ENCODE measurements around the gene CACNG7.
A peak's percentile ranks its signal among the peaks of the same experiment; 100 is the strongest.
"Not testable (repeated sequence)": the region's sequence is repeated elsewhere in the genome, so short reads cannot be mapped to it uniquely, and the experiment has no call there.

The CACNG7 gene, protein sequence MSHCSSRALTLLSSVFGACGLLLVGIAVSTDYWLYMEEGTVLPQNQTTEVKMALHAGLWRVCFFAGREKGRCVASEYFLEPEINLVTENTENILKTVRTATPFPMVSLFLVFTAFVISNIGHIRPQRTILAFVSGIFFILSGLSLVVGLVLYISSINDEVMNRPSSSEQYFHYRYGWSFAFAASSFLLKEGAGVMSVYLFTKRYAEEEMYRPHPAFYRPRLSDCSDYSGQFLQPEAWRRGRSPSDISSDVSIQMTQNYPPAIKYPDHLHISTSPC

DNA sequence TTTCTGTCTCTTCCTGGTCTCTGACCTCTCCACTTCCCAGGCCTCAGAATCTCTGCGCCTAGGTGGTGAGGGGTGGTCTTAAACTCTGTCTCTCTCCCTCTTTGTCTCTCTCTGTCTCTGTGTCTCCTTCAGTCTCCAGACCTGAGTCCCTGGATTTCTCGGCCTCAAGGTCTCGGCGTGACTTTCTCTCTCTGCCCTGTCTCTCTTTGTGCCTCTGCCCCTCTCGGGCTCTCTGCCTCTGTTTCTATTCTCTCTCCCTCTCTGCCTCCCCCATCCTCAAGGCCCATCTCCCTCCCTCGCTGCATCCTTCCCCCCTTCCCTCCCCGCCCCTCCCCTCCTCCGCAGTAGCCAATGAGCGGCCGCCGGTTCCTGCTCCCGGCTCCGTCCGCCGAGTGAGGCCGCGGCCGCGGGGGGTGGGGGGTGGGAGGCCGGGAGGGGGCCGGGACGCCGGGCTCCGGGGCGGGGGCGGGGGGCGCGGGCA is at the start of gene CACNG7:
Gene CACNG7, plus strand, starts transcription at position 344 of the 481 bp plus-strand sequence. CDS start 3,554 bp downstream, outside the sequence.
- DNase-seq (ENCODE audit: low read depth in 4 of 4, low spot score in 1 of 4) = no peak

DNA sequence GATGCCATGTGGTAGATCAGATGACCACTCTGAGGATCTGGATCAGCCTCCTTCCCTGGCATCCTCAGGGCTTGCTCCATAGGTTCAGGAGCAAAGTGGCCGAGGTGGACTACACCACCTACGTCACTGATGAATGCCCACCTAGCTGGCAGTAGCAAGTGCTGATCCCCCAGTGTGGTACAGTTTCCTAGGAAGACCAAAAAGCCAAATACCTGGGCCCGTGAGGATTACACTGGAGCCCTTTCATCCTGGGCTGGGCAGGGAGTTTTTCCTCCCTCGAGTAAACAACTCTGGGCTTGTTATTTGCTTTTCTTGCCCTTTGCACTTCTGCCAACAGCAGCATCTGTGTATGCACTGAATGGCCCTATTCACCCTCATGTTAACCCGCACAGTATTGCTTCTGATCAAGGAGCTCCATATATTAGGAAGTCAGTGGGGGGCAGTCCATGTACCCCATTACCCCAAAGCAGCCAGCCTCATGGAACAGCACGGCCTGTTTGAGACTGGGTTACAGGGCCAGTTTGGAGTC is 44.7 kb upstream of the CACNG7 start:
- no peak for DNase-seq (ENCODE audit: low read depth in 4 of 4, low spot score in 1 of 4)

DNA sequence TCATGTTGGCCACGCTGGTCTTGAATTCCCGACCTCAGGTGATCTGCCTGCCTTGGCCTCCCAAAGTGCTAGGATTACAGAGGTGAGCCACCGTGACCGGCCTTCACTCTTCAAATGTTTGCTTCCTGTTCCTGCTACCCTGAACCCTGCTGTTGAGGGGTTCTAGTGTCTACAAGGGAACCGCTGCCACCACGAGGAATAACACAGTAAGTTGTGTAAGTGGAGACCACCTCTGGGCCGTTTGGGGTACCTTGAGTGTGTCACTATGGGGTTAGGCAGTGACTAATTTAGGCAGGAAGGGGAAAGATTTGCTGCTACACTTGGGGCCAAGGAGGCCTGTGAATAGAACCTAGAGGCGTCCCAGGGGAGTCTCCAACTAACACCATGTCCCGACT is 43.6 kb upstream of the CACNG7 start:
- DNase-seq (ENCODE audit: low read depth in 4 of 4, low spot score in 1 of 4) = no peak

DNA sequence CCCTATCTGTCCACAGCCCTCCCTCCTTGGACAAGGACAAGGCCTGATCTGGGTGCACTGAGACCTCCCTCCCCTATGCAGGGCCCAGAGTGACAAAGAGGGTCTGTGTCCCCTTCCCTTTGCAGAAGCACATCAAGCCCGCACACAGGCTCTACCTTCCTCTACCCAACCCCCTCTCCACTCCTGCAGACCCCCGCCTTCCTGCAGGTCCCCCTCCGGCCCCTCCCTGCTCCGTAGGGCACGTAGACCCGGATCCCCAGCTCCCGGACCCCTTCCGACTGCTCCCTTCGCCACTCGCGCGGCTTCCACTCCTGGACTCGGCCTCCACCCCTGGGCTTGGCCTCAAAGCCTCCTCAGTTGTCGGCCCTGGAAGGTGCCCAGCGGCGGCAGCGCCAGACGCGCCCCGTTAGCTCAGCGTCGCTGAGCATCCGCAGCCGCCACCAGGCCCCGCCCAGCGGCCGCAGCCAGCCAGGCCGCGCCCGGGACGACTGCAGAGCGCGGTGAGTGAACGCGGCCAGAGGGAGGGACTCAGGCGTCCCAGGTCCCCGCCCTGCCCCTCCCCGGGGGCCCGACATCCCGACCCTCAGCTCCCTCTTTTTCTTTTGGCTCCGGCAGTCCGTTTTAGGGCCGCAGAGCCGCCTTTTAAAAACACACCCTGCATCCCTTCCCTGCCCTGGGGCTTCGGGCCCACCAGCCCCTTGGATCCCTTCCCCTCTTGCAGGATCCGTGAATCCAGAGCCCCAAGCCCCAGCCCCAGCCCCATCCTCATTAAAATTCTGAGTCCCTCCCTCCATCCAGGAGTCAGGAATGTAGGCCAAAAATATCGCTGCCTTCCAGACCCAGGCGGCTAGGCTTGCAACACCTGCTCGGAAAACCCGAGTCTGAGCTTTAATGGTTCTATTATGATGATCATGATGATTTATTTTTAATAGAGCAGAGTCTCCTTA is 42.9 kb upstream of the CACNG7 start:
- DNase-seq (ENCODE audit: low read depth in 4 of 4, low spot score in 1 of 4) = no peak

DNA sequence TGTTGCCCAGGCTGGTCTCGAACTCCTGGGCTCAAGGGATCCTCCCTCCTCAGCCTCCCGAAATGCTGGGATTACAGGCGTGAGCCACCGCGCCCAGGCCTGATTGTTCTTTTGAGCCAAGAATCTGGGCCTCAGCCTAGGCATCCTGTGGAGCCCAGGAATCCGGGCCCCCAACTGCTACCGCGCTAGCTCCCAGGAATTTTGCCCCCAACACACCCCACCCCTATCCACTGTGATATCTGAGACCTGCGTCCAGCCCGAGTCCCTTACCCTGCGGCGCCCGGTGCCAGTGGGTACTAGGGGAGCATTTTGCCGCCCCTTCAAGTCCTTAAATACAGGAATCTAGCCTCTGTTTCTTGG is 42.2 kb upstream of the CACNG7 start:
- DNase-seq (ENCODE audit: low read depth in 4 of 4, low spot score in 1 of 4) = no peak

DNA sequence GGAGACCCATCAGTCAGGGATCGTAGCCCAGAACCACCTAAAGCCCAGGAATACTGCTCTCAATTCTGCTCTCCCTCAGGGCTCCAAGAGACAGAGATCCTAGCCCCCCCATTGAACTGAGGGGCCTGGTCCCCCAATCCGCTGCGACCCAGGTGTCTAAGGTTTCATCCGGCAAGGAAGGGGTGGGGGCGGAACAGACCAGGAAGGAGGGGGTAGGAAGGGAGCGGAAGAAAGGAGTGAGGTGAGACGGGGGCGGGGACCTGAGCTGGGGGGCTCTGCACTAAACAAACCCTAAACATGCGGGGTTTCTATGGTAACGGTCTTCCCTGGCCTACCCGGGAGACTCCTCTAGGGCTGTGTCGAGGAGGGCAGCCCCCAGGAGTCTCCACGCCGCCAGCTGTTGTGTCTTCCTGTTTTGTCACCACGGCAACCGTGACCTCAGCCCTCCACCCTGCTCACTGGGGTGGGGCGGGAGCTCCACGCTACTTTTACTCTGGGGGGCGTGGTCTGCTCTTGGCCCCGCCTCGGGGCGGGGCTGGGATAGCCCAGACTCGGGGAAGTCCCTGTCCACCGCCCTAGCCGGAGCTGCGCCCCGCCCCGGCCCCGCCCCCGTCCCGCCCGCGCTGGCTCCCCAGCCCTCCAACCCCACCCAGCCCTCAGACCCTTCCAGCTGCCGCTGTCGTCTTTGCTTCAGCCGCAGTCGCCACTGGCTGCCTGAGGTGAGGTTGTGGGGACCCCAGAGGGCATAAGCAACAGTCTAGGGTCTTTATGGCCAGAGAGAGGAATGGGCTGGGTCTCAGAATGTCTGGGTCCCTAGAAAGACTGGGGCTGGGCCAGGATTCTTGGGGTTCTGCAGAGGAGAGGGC is 41.6 kb upstream of the CACNG7 start, which contains the start of gene MYADM:
Gene MYADM, plus strand, starts transcription at position 659 of the 866 bp plus-strand sequence. CDS start 5,647 bp downstream, outside the sequence.
- DNase-seq (ENCODE audit: low read depth in 4 of 4, low spot score in 1 of 4) = peak; percentile 95 to 98 (median 96)

DNA sequence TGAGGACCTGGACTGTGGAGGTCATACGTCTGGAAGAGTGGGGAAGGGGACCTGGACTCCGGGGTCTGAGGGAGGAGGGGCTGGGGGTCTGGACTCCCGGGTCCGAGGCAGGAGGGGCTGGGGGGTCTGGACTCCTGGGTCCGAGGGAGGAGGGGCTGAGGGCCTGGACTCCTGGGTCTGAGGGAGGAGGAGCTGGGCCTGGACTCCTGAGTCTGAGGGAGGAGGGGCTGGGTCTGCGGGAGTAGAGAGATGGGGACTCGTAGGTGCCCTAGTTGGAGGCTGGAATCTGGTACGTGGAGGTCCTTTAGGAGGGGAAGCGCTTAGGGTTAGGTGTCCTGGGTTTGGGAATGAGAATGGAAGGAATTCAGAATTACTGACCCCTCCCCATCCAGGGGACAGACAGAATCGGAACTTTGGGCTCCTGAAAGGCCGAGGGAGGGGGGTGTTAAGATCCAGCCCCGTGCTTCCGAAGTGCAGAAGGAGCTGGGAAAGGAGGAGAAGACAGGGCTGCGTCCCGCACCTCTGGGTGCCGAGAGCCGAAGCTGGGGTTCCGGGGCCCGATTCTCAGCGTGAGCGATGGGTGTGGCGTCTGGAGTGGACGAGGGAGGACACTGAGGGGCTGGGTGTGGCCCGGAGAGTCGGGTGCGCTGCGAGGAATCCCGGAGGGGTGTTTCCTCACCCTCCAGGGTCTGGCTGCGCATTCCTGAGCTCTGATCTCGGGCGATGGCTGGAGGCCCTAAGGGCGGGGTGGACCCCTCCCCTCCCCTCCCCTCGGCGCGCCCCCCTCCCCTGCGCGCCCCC is 40.8 kb upstream of the CACNG7 start:
- DNase-seq (ENCODE audit: low read depth in 4 of 4, low spot score in 1 of 4) = no peak

DNA sequence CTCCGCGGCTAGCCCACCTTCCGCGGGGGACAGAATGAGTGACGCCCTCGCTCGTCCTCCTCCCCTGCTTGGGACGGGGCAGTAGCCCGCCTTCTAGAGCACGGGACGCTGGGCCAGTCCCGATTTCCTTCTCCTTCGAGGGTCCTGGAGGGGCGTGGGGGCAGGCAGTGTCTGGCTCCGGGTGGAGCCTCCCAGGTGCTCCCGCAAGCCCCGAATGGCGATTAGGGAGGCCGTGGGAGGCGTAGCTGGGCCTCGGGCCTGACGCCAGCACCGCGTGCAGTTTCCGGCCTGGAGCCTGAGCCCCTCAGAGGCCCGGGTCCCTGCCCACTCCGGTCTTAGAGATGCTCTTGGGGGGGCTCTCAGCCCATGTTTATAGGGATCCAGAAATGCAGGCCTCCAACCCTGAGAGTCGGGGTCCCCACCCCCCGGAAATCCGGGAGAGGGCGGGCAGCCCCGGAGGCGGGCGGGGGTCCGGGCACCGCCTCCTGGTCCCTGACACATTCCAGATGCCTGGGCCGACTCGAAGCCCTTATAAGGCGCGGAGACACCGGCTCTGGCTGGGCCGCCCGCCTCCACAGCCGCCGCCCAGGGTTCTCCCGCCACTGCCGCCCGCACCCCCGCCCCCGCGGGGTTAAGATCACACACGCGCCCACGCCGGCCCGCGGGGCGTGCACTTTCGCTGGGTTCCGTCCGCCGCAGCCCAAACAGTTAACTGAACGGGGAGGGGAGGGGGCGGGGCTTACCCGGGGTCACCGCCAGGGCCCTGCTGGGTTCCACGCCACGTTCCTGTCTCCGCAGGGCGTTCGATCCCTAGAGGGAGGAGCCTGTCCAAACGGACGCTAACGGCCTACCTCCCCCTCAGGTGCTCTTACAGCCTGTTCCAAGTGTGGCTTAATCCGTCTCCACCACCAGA is 39.9 kb upstream of the CACNG7 start:
- DNase-seq (ENCODE audit: low read depth in 4 of 4, low spot score in 1 of 4) = peak; percentile 39 to 84 (median 51)

DNA sequence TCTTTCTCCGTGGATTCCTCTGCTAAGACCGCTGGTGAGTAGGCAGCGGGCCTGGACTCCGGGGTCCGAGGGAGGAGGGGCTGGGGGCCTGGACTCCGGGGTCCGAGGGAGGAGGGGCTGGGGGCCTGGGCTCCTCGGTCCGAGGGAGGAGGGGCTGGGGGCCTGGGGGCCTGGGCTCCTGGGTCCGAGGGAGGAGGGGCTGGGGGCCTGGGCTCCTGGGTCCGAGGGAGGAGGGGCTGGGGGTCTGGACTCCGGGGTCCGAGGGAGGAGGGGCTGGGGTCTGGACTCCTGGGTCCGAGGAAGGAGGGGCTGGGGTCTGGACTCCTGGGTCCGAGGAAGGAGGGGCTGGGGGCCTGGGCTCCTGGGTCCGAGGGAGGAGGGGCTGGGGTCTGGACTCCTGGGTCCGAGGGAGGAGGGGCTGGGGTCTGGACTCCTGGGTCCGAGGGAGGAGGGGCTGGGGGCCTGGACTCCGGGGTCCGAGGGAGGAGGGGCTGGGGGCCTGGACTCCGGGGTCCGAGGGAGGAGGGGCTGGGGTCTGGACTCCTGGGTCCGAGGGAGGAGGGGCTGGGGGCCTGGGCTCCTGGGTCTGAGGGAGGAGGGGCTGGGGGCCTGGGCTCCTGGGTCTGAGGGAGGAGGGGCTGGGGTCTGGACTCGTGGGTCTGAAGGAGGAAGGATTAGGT is 39.1 kb upstream of the CACNG7 start:
- DNase-seq (ENCODE audit: low read depth in 4 of 4, low spot score in 1 of 4) = not testable (repeated sequence)

DNA sequence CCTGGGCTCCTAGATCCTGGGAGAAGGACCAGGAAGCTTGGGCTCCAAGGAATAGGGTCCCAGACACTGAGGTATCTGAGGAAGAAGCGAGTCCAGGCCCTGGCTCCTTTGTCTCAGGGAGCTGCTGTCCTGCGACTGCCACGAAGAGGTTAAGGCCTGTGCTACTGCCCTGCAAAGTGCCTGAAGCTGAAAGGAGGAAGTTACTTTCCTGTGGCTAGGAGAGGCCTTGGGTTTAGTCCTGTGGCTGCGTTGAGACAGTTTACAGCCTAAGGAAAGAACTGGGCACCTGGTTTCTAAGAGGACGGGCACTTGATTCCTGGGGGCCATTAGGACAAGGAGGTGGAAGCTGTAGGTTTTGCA is 38.6 kb upstream of the CACNG7 start:
- no peak for DNase-seq (ENCODE audit: low read depth in 4 of 4, low spot score in 1 of 4)

DNA sequence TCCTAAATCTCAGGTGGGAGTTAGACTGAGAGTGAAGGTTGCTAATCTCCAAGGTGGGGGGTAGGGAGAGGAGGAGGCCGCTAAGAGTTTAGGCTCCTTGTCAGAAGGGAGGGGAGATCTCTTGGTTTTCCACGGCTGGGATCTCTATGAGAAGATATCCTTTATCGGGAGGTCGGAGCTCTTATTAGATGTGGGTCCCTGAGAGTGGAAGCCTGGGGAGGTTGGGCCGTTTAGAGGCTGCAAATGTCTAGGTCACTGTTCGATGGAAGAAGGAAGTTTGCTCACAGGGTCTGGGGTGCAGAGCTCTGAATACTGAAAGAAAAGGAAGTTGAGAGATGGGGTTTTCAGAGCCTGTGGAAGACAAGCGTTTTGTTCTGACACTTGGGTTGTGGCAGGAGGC is 37.6 kb upstream of the CACNG7 start:
- DNase-seq (ENCODE audit: low read depth in 4 of 4, low spot score in 1 of 4) = no peak

DNA sequence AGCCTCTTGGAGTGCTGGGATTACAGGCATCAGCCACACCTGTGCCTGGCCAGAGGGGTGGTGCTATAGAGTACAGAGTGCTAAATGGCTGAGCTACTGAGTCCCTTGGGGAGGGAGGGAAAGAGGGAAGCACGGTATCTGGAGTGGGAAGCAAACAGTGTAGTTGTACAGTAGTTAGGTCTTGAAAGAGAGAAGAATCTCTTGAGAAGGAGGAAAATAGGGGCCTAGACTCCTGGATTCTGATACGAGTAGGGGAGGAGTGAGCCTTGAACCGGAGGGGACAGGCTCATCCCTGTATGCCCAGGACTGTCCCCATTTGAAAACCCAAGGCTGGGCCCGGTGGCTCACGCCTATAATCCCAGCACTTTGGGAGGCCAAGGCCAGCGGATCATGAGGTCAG is 36.3 kb upstream of the CACNG7 start:
- DNase-seq (ENCODE audit: low read depth in 4 of 4, low spot score in 1 of 4) = no peak

DNA sequence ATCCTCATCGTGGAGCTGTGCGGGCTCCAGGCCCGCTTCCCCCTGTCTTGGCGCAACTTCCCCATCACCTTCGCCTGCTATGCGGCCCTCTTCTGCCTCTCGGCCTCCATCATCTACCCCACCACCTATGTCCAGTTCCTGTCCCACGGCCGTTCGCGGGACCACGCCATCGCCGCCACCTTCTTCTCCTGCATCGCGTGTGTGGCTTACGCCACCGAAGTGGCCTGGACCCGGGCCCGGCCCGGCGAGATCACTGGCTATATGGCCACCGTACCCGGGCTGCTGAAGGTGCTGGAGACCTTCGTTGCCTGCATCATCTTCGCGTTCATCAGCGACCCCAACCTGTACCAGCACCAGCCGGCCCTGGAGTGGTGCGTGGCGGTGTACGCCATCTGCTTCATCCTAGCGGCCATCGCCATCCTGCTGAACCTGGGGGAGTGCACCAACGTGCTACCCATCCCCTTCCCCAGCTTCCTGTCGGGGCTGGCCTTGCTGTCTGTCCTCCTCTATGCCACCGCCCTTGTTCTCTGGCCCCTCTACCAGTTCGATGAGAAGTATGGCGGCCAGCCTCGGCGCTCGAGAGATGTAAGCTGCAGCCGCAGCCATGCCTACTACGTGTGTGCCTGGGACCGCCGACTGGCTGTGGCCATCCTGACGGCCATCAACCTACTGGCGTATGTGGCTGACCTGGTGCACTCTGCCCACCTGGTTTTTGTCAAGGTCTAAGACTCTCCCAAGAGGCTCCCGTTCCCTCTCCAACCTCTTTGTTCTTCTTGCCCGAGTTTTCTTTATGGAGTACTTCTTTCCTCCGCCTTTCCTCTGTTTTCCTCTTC is 35.1 kb upstream of the CACNG7 start:
- no peak for DNase-seq (ENCODE audit: low read depth in 4 of 4, low spot score in 1 of 4)

DNA sequence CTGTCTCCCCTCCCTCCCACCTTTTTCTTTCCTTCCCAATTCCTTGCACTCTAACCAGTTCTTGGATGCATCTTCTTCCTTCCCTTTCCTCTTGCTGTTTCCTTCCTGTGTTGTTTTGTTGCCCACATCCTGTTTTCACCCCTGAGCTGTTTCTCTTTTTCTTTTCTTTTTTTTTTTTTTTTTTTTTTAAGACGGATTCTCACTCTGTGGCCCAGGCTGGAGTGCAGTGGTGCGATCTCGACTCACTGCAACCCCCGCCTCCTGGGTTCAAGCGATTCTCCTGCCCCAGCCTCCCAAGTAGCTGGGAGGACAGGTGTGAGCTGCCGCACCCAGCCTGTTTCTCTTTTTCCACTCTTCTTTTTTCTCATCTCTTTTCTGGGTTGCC is 34.5 kb upstream of the CACNG7 start:
- no peak for DNase-seq (ENCODE audit: low read depth in 4 of 4, low spot score in 1 of 4)

DNA sequence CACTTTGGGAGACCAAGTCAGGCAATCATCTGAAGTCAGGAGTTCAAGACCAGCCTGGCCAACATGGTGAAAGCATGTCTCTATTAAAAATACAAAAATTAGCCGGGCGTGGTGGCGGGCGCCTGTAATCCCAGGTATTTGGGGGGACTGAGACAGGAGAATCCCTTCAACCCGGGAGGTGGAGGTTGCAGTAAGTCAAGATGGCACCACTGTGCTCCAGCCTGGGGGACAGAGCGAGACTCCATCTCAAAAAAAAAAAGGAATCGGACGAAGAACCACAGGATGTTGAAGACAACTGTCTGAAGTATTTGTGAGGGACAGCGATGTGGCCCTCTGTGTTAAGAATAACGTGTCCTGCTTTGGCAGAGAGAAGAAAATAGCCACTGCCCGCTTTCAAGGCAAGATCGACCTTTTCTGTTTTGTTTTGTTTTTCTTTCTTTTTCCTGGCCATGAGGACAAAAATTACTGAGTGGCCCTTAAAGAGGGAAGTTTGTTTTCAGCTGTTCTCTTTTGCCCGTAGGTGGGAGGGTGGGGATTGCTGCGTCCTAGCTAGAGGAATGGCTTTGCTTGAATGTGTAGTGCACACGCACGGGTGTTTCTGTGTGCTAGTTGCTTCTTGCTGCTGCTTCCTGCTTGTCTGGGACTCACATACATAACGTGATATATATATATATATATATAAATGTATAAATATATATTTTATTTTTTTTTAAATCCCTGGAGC is 33.3 kb upstream of the CACNG7 start:
- no peak for DNase-seq (ENCODE audit: low read depth in 4 of 4, low spot score in 1 of 4)

DNA sequence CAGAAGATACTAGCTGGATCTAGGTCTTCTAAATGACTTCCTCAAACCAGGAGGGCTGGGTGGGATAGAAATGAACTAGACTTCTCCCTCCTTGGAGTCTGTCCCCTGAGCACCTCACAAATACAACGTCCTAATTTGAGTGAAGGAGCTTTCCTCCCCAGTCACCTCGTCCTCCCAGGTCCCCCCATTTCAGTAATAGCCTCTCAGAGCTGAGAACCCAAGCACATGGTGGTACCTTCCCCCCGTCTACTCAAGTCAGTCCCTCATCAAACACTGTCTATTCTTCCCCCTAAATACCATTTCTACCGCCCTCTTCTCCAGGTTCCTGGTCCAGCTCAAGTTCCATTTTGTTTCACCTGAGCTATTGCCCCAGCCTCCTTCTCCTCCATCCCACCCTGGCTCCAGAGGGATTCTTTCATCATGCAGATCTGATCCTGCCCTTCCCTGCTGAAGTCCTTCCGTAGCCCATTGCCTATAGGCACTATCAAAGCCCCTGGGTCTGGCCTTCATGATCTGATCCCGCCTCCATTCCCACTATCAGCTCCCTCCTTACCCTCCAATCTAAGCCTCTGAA is 32.3 kb upstream of the CACNG7 start:
- DNase-seq (ENCODE audit: low read depth in 4 of 4, low spot score in 1 of 4) = no peak

DNA sequence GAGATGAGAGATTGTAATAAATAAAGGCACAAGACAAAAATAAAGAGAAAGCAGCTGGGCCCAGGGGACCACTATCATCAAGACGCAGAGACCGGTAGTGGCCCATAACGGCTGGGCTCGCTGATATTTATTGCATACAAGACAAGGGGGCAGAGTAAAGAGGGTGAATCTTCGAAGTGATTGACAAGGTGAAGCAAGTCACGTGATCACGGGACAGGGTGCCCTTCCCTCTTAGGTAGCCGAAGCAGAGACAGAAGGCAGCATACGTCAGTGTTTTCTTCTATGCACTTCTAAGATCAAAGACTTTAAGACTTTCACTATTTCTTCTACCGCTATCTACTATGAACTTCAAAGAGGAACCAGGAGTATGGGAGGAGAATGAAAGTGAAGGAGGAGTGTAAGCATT is 31.7 kb upstream of the CACNG7 start:
- DNase-seq (ENCODE audit: low read depth in 4 of 4, low spot score in 1 of 4) = no peak

Measured in stimulated activated CD4-positive, alpha-beta T cell treated with anti-CD3 and anti-CD28 coated beads, Interleukin-1b, Interleukin-23, amount 100 ng/mL, for 24 hours (primary cell).